HepG2 (cell line): ENCODE results near the gene HIRA. TPM values are rescaled to one million over a fixed set of nuclear protein-coding genes. Genes with fewer than 3 reads are reported as not detected.

Source experiments
- ATAC-seq: fragments of 200-7000 bp; cut with Tn5 transposase; 3 replicates; pipeline ENCODE4 v1.9.1; 2020; ENCODE audit warnings: mild to moderate bottlenecking, moderate library complexity
- BruUV-seq: library from RNA; stranded (reverse); fragments of 400-500 nt; replicated peaks from 2 replicates; lab custom pipeline; 2021; lab: Mats Ljungman, UMichigan
- CTCF ChIA-PET: fragments of 300-600 bp; formaldehyde crosslinking; extraction: SDS; loops from one replicate; lab custom pipeline; 2021; ENCODE audit warnings: low total read pairs, inconsistent platforms, low intra/inter-chr PET ratio; lab: Yijun Ruan, JAX
- POLR2A ChIA-PET: fragments of 350-600 bp; sonication (Branson Sonifier 250); formaldehyde crosslinking; loops from one replicate; lab custom pipeline; 2020; ENCODE audit warnings: antibody characterized with exemption, inconsistent platforms; lab: Yijun Ruan, JAX
- DNase-seq: peaks from one replicate; pipeline ENCODE4 v3.0.0-alpha.2; 2015; ENCODE audit warnings: low spot score
- FAIRE-seq: peaks from 3 replicates; lab custom pipeline; 2011; peaks lifted over from hg19 to GRCh38; lab: Jason Lieb, UNC
- H2AFZ ChIP-seq: one replicate; pipeline ENCODE4 v1.6.1; 2011; ENCODE audit warnings: low read length, inconsistent platforms
- H3K27ac ChIP-seq: fragments of 300-600 bp; 3 replicates; pipeline ENCODE4 v1.8.0; 2011; ENCODE audit warnings: mixed run types, mild to moderate bottlenecking, mixed read lengths, low read length, inconsistent platforms; ENCODE audit not compliant: insufficient read depth; ENCODE audit errors: extremely low read length
- H3K27me3 ChIP-seq, 2 experiments: fragments of 200-600 bp in 1 of 2; 2 replicates in 1 of 2; 3 replicates in 1 of 2; pipeline versions ENCODE4 v1.6.0 to v1.8.0; 2011; ENCODE audit warnings: low read length in 2 of 2, mild to moderate bottlenecking in 2 of 2, moderate library complexity in 2 of 2, inconsistent platforms in 1 of 2; ENCODE audit not compliant: insufficient read depth in 2 of 2, control insufficient read depth in 1 of 2
- H3K36me3 ChIP-seq, 2 experiments: fragments of 200-600 bp in 1 of 2; replicated peaks in 1 of 2; 2 replicates in 1 of 2; 3 replicates in 1 of 2; pipeline versions ENCODE4 v1.5.1 to v1.8.0; 2011; ENCODE audit warnings: low read length in 2 of 2, inconsistent platforms in 1 of 2; ENCODE audit not compliant: insufficient read depth in 2 of 2, control insufficient read depth in 1 of 2
- H3K4me1 ChIP-seq: 2 replicates; pipeline ENCODE4 v1.5.1; 2012; ENCODE audit warnings: low read length, inconsistent platforms; ENCODE audit not compliant: insufficient read depth
- H3K4me2 ChIP-seq: 2 replicates; pipeline ENCODE4 v1.6.0; 2011; ENCODE audit warnings: low read depth, low read length, inconsistent platforms
- H3K4me3 ChIP-seq, 3 experiments: fragments of 200-600 bp in 1 of 3; sonication (generic), shearing (Covaris generic) in 1 of 3; replicated peaks in 1 of 3; 2 replicates each; pipeline ENCODE4 v1.5.1; 2011 to 2016; ENCODE audit warnings: low read length in 3 of 3, inconsistent platforms in 2 of 3, low read depth in 2 of 3, mild to moderate bottlenecking in 2 of 3, control low read depth in 1 of 3, mixed read lengths in 1 of 3; ENCODE audit not compliant: insufficient read depth in 1 of 3
- H3K79me2 ChIP-seq: one replicate; pipeline ENCODE4 v1.6.1; 2011; ENCODE audit warnings: low read length, inconsistent platforms; ENCODE audit not compliant: insufficient read depth
- H3K9ac ChIP-seq: 2 replicates; pipeline ENCODE4 v1.6.0; 2011; ENCODE audit warnings: mild to moderate bottlenecking, low read depth, low read length, inconsistent platforms; ENCODE audit not compliant: insufficient read depth
- H3K9me3 ChIP-seq: 2 replicates; pipeline ENCODE4 v1.5.1; 2012; ENCODE audit warnings: mild to moderate bottlenecking, low read length
- H4K20me1 ChIP-seq: 2 replicates; pipeline ENCODE4 v1.6.0; 2011; ENCODE audit warnings: inconsistent platforms, mild to moderate bottlenecking, low read length, moderate library complexity; ENCODE audit not compliant: insufficient read depth
- KDM3A ChIP-seq: IDR thresholded peaks from 2 replicates; pipeline ENCODE4 v1.6.1; 2018; ENCODE audit warnings: low read depth, missing compliant biosample characterization
- MAFK ChIP-seq, 2 experiments: IDR thresholded peaks in 1 of 2; conservative IDR thresholded peaks in 1 of 2; 2 replicates each; pipeline ENCODE4 v1.6.1; 2011; ENCODE audit warnings: improper control_type of control experiment in 2 of 2, low read length in 2 of 2
- MBNL3 ChIP-seq: fragments of 250-450 bp; sonication (Bioruptor Pico); conservative IDR thresholded peaks from 2 replicates; pipeline ENCODE4 v1.8.0; 2022; ENCODE audit warnings: mild to moderate bottlenecking, inconsistent platforms
- YEATS4 ChIP-seq: sonication (generic); formaldehyde crosslinking; IDR thresholded peaks from 2 replicates; pipeline ENCODE4 v1.4.0; 2020; ENCODE audit warnings: missing genetic modification reagents, borderline replicate concordance
- ZNF768 ChIP-seq: sonication (generic); formaldehyde crosslinking; IDR thresholded peaks from 2 replicates; pipeline ENCODE4 v1.4.0; 2020; ENCODE audit warnings: missing genetic modification reagents
- WGBS: methylation state at CpG from one replicate; pipeline ENCODE4 v1.1.6; 2017; ENCODE audit warnings: low lambda C conversion rate; 5-methylcytosine and 5-hydroxymethylcytosine counted together
- in situ Hi-C: cut with HindIII; loops from 2 replicates; pipeline ENCODE4 v1.10.0; 2017; ENCODE audit warnings: low pct_unique_long_range_greater_than_20kb; ENCODE audit not compliant: extremely low pct_ligation_motif_present
- intact Hi-C: fragments of 100-400 bp; cut with micrococcal nuclease; formaldehyde crosslinking; loops from one replicate; pipeline ENCODE4 v1.10.0; 2022; ENCODE audit not compliant: unreplicated experiment
- polyA plus RNA-seq, 8 experiments: library from polyadenylated mRNA; depleted of rRNA in 3 of 8; stranded (reverse) in 7 of 8; unstranded in 1 of 8; fragments of >200 nt; fragmentation: Illumina TruSeq in 4 of 8; extraction: Trizol in 4 of 8; gene quantifications; 2 replicates each; pipeline versions ENCODE4 v1.2.1 to v1.2.3, GENCODE V29; 2011 to 2016; ENCODE audit warnings: low read depth in 4 of 8, missing spikeins in 1 of 8, mixed read lengths in 1 of 8; ENCODE audit not compliant: insufficient read depth in 1 of 8
- total RNA-seq, 5 experiments: library from RNA; depleted of rRNA; stranded (reverse); fragments of >200 nt; fragmentation: Illumina TruSeq; extraction: Trizol; gene quantifications; 2 replicates each; pipeline ENCODE4 v1.2.3, GENCODE V29; 2016; ENCODE audit warnings: low read depth in 1 of 5
- TF ChIP-seq, protein P1 (sequence below): sonication (generic); formaldehyde crosslinking; IDR thresholded peaks from 2 replicates; pipeline ENCODE4 v1.5.0; 2020; ENCODE audit warnings: missing genetic modification reagents

HIRA gene
- total and polyA plus RNA-seq, 2 of the 13 experiments (the other 11 are each of a cell fraction or from before 2014, with no cell fraction given) = 21.5 to 29.2 TPM

DNA sequence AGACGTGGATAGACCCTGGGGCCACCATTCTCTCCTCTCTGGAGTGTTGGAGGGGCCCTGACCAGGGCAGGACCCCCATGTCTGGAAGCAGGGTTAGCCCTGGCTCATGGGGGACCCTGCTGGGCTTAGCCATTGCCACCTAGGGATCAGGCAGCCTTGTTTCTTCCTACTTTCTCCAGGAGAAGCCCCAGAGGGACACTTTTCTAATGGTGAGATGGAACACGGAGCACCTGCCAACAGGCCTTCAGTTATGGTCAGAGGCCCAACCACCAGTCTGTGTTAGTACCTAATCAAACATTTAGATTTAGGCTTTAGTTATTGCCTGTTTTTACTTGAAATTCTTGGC, 17.9 kb upstream of the HIRA start (continued):
- TF ChIP-seq ZNF768 (CRISPR knock-in tag) = no peak

DNA sequence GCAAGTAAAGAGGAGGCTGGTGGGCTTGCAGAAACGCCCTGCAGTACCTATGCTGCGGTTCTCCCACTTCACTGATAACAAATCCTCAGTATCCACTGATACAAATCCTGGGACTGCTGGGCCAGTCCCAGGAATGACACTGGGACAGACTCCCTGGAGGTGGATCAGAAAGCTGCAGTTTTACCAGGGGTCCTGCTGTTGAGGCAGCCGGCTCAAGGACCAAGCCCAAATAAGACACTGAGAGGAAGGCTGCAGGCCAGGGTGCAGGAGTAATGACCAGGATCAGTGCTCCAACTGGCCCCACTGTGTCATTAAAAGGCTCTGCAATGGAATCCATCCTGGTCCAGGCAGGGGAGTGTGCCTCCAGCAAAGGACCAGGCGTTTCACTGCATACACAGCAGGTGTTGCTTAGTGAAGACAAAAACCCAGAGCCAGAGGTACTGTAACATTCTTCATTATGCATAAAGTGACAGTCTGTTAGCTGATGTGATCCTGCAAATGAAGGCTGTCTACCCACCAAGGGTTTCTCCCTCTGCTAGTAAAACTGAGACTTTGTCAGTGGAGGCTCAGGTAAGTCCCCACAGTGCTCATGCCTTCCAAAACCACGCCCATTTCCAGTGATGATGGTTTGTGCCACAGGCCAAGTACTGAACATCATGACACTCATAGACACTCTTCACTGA, 17.3 kb upstream of the HIRA start:
- Histone ChIP-seq H3K4me2 (peak overlapping the region; percentile 35), H3K79me2 (peaks cover 35% of the 10 kb centered on the region), H3K9ac (no peak overlapping the region), H4K20me1 (no peaks in the 10 kb centered on the region), H3K9me3 (no peaks in the 10 kb centered on the region), H3K4me1 (peaks cover 40% of the 10 kb centered on the region), H3K27ac (peak overlapping the region; percentile 9), H3K36me3 (peaks cover 9 to 43% of the 10 kb centered on the region in 2 experiments), H3K27me3 (no peaks in the 10 kb centered on the region; a peak in 1 of 5 replicates), H3K4me3 (peak overlapping the region in 1 of 3 experiments; percentile 86; a peak in 1 of 6 replicates), H2AFZ (no peak overlapping the region)
- TF ChIP-seq MAFK (conservative IDR thresholded peaks at IDR 0.05 in 1 of 2, IDR thresholded peaks at IDR 0.05 in 1 of 2; ENCODE audit: low read length in 2 of 2) (no peak), YEATS4 (no peak), MBNL3 (CRISPR knock-in tag) (no peak), KDM3A (CRISPR knock-in tag) (no peak)
- TF ChIP-seq, protein P1, sequence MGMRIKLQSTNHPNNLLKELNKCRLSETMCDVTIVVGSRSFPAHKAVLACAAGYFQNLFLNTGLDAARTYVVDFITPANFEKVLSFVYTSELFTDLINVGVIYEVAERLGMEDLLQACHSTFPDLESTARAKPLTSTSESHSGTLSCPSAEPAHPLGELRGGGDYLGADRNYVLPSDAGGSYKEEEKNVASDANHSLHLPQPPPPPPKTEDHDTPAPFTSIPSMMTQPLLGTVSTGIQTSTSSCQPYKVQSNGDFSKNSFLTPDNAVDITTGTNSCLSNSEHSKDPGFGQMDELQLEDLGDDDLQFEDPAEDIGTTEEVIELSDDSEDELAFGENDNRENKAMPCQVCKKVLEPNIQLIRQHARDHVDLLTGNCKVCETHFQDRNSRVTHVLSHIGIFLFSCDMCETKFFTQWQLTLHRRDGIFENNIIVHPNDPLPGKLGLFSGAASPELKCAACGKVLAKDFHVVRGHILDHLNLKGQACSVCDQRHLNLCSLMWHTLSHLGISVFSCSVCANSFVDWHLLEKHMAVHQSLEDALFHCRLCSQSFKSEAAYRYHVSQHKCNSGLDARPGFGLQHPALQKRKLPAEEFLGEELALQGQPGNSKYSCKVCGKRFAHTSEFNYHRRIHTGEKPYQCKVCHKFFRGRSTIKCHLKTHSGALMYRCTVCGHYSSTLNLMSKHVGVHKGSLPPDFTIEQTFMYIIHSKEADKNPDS (CRISPR knock-in tag) = no peak
- no TSS peak for BruUV-seq
- ATAC-seq (no peak), FAIRE-seq (no peak), DNase-seq (no peak)
- 95% methylated on average over 4 of the region's 5 CpGs for WGBS
- intact Hi-C loops = no loop called here
- in situ Hi-C loops = no loop called here
- POLR2A ChIA-PET = no interaction called here
- CTCF ChIA-PET = no interaction called here
